K562 (cell line): ENCODE measurements around the gene SLC16A13. TPM values are rescaled to one million over a fixed set of nuclear protein-coding genes. Genes with fewer than 3 reads are reported as not detected.

Experiments
- CEBPB ChIP-seq: fragments of 450-650 bp; IDR thresholded peaks from 2 replicates; pipeline ENCODE4 v1.6.1; 2016; ENCODE audit warnings: missing genetic modification characterization, missing compliant biosample characterization
- FOXK2 ChIP-seq, 2 experiments: fragments of 450-650 bp; IDR thresholded peaks in 1 of 2; conservative IDR thresholded peaks in 1 of 2; 2 replicates each; pipeline ENCODE4 v1.6.1; 2016; ENCODE audit warnings: low read depth in 2 of 2, mild to moderate bottlenecking in 1 of 2
- MBD1 ChIP-seq: fragments of 250-450 bp; sonication (Bioruptor Pico); IDR thresholded peaks from 2 replicates; pipeline ENCODE4 v1.8.0; 2022; ENCODE audit warnings: inconsistent platforms
- MCM3 ChIP-seq: fragments of 450-650 bp; IDR thresholded peaks from 2 replicates; pipeline ENCODE4 v1.6.1; 2016
- PKNOX1 ChIP-seq: fragments of 450-650 bp; IDR thresholded peaks from 2 replicates; pipeline ENCODE4 v1.6.1; 2016
- SIN3A ChIP-seq, 2 experiments: fragments of 150-350 bp in 1 of 2; IDR thresholded peaks; 2 replicates each; pipeline ENCODE4 v1.6.1; 2011 to 2016; ENCODE audit warnings: borderline replicate concordance in 2 of 2, low read depth in 2 of 2, low read length in 2 of 2, mild to moderate bottlenecking in 2 of 2, moderate library complexity in 2 of 2; ENCODE audit not compliant: control insufficient read depth in 1 of 2
- SMAD2 ChIP-seq: fragments of 150-350 bp; IDR thresholded peaks from 2 replicates; pipeline ENCODE4 v1.6.1; 2014; ENCODE audit warnings: low read depth, mild to moderate bottlenecking, low read length
- YBX1 ChIP-seq: fragments of 450-650 bp; IDR thresholded peaks from 2 replicates; pipeline ENCODE4 v1.7.1; 2016; ENCODE audit warnings: mild to moderate bottlenecking
- ZEB2 ChIP-seq: fragments of 450-650 bp; IDR thresholded peaks from 2 replicates; pipeline ENCODE4 v1.6.1; 2016
- ZNF146 ChIP-seq: IDR thresholded peaks from one replicate; pipeline ENCODE4 v1.6.1; 2018; ENCODE audit warnings: missing compliant biosample characterization; ENCODE audit not compliant: unreplicated experiment
- polyA plus RNA-seq, 8 experiments: library from polyadenylated mRNA; depleted of rRNA in 4 of 8; stranded (reverse) in 5 of 8; unstranded in 3 of 8; fragments of >200 nt; fragmentation: Nextera tagmentation in 2 of 8; fragmentation: Illumina TruSeq in 1 of 8; extraction: Ambion mirVana in 2 of 8; extraction: Trizol in 1 of 8; gene quantifications; 2 replicates each; pipeline versions ENCODE4 v1.2.1 to v1.2.3, GENCODE V29; 2011 to 2014; ENCODE audit warnings: inconsistent platforms in 1 of 8, missing spikeins in 1 of 8
- total RNA-seq, 7 experiments: library from RNA; depleted of rRNA in 6 of 7; stranded (reverse); fragments of >200 nt in 6 of 7; fragmentation: Illumina TruSeq in 2 of 7; extraction: Trizol in 2 of 7; gene quantifications; 2 replicates each; pipeline versions ENCODE4 v1.2.1 to v1.2.3, GENCODE V29; 2011 to 2021; ENCODE audit warnings: low replicate concordance in 1 of 7
- TF ChIP-seq, protein P1 (sequence below): sonication (generic); formaldehyde crosslinking; IDR thresholded peaks from 2 replicates; pipeline ENCODE4 v1.8.0; 2022; ENCODE audit warnings: mild to moderate bottlenecking, missing genetic modification reagents
- TF ChIP-seq, protein P2 (sequence below): IDR thresholded peaks from 2 replicates; pipeline ENCODE4 v1.6.1; 2012; ENCODE audit warnings: low read depth, low read length, improper control_type of control experiment, borderline replicate concordance
- TF ChIP-seq, protein P3 (sequence below): IDR thresholded peaks from 3 replicates; pipeline ENCODE4 v1.6.1; 2011; ENCODE audit warnings: borderline replicate concordance, mild to moderate bottlenecking, moderate library complexity; ENCODE audit not compliant: insufficient read length; ENCODE audit errors: extremely low read depth

SLC16A13 gene
- total and polyA plus RNA-seq, 9 of the 15 experiments (the other 6 are each of a cell fraction or from before 2014, with no cell fraction given): 0.04 to 5.6 (median 0.87) TPM

GRCh38 chr17:7035591-7036368 lies at the start of gene SLC16A13 (continued):
- TF ChIP-seq, protein P1, sequence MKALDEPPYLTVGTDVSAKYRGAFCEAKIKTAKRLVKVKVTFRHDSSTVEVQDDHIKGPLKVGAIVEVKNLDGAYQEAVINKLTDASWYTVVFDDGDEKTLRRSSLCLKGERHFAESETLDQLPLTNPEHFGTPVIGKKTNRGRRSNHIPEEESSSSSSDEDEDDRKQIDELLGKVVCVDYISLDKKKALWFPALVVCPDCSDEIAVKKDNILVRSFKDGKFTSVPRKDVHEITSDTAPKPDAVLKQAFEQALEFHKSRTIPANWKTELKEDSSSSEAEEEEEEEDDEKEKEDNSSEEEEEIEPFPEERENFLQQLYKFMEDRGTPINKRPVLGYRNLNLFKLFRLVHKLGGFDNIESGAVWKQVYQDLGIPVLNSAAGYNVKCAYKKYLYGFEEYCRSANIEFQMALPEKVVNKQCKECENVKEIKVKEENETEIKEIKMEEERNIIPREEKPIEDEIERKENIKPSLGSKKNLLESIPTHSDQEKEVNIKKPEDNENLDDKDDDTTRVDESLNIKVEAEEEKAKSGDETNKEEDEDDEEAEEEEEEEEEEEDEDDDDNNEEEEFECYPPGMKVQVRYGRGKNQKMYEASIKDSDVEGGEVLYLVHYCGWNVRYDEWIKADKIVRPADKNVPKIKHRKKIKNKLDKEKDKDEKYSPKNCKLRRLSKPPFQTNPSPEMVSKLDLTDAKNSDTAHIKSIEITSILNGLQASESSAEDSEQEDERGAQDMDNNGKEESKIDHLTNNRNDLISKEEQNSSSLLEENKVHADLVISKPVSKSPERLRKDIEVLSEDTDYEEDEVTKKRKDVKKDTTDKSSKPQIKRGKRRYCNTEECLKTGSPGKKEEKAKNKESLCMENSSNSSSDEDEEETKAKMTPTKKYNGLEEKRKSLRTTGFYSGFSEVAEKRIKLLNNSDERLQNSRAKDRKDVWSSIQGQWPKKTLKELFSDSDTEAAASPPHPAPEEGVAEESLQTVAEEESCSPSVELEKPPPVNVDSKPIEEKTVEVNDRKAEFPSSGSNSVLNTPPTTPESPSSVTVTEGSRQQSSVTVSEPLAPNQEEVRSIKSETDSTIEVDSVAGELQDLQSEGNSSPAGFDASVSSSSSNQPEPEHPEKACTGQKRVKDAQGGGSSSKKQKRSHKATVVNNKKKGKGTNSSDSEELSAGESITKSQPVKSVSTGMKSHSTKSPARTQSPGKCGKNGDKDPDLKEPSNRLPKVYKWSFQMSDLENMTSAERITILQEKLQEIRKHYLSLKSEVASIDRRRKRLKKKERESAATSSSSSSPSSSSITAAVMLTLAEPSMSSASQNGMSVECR (CRISPR knock-in tag): 0 out of 2 replicates have a peak, but pooled peaks have one; percentile 34
- no peak for TF ChIP-seq ZEB2
- no peak for TF ChIP-seq YBX1
- TF ChIP-seq PKNOX1: peak; percentile 45; the same call in 1 of the 2 replicates
- TF ChIP-seq, protein P2, sequence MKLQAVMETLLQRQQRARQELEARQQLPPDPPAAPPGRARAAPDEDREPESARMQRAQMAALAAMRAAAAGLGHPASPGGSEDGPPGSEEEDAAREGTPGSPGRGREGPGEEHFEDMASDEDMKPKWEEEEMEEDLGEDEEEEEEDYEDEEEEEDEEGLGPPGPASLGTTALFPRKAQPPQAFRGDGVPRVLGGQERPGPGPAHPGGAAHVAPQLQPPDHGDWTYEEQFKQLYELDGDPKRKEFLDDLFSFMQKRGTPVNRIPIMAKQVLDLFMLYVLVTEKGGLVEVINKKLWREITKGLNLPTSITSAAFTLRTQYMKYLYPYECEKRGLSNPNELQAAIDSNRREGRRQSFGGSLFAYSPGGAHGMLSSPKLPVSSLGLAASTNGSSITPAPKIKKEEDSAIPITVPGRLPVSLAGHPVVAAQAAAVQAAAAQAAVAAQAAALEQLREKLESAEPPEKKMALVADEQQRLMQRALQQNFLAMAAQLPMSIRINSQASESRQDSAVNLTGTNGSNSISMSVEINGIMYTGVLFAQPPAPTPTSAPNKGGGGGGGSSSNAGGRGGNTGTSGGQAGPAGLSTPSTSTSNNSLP: no peak
- peak; percentile 12 to 25; a peak in 1 of 4 replicates for TF ChIP-seq FOXK2 (conservative IDR thresholded peaks at IDR 0.05 in 1 of 2, IDR thresholded peaks at IDR 0.05 in 1 of 2; ENCODE audit: low read depth in 2 of 2)
- no peak for TF ChIP-seq MBD1 (CRISPR knock-in tag)
- no peak for TF ChIP-seq MCM3
- TF ChIP-seq SIN3A (IDR thresholded peaks at IDR 0.05; ENCODE audit: borderline replicate concordance in 2 of 2, control insufficient read depth in 1 of 2, low read depth in 2 of 2, low read length in 2 of 2): peak in 1 of 2 experiments; percentile 48; a peak in 2 of 4 replicates
- TF ChIP-seq, protein P3, sequence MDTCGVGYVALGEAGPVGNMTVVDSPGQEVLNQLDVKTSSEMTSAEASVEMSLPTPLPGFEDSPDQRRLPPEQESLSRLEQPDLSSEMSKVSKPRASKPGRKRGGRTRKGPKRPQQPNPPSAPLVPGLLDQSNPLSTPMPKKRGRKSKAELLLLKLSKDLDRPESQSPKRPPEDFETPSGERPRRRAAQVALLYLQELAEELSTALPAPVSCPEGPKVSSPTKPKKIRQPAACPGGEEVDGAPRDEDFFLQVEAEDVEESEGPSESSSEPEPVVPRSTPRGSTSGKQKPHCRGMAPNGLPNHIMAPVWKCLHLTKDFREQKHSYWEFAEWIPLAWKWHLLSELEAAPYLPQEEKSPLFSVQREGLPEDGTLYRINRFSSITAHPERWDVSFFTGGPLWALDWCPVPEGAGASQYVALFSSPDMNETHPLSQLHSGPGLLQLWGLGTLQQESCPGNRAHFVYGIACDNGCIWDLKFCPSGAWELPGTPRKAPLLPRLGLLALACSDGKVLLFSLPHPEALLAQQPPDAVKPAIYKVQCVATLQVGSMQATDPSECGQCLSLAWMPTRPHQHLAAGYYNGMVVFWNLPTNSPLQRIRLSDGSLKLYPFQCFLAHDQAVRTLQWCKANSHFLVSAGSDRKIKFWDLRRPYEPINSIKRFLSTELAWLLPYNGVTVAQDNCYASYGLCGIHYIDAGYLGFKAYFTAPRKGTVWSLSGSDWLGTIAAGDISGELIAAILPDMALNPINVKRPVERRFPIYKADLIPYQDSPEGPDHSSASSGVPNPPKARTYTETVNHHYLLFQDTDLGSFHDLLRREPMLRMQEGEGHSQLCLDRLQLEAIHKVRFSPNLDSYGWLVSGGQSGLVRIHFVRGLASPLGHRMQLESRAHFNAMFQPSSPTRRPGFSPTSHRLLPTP: no peak
- TF ChIP-seq SMAD2: no peak
- TF ChIP-seq CEBPB (tag): no peak
- no peak for TF ChIP-seq ZNF146 (CRISPR knock-in tag)
